A673 (cell line): ENCODE measurements around the gene UTS2R. TPM values are rescaled to one million over a fixed set of nuclear protein-coding genes. Genes with fewer than 3 reads are reported as not detected.

Experiments used
- BruUV-seq: library from RNA; stranded (reverse); fragments of 400-500 nt; replicated peaks from 2 replicates; lab custom pipeline; 2021; lab: Mats Ljungman, UMichigan
- CTCF ChIA-PET: fragments of 300-600 bp; sonication (Branson Sonifier 250); formaldehyde crosslinking; loops from one replicate; lab custom pipeline; 2022; ENCODE audit warnings: antibody characterized with exemption; lab: Charles Lee
- POLR2A ChIA-PET: fragments of 300-600 bp; sonication (Branson Sonifier 250); formaldehyde crosslinking; loops from one replicate; lab custom pipeline; 2022; ENCODE audit warnings: antibody characterized with exemption; ENCODE audit not compliant: low non-redundant PET; lab: Charles Lee
- DNase-seq: peaks from one replicate; pipeline ENCODE4 v3.0.0-alpha.2; 2015; ENCODE audit warnings: low spot score
- H3K27ac ChIP-seq: fragments of 200-600 bp; sonication (generic); 2 replicates; pipeline ENCODE4 v1.5.1; 2016; ENCODE audit warnings: mixed run types, low read depth, mild to moderate bottlenecking, mixed read lengths, antibody characterized with exemption, low read length; ENCODE audit not compliant: poor library complexity, severe bottlenecking
- H3K27me3 ChIP-seq: fragments of 200-600 bp; sonication (generic); replicated peaks from 2 replicates; pipeline ENCODE4 v1.6.1; 2017; ENCODE audit warnings: mixed run types, low read depth, mild to moderate bottlenecking, mixed read lengths, antibody characterized with exemption, low read length; ENCODE audit not compliant: insufficient read depth, poor library complexity
- H3K36me3 ChIP-seq: fragments of 200-600 bp; sonication (generic); 2 replicates; pipeline ENCODE4 v1.6.1; 2016; ENCODE audit warnings: mixed run types, mild to moderate bottlenecking, mixed read lengths, antibody characterized with exemption, low read length; ENCODE audit not compliant: insufficient read depth, poor library complexity, severe bottlenecking
- H3K4me1 ChIP-seq: fragments of 200-600 bp; sonication (generic); 2 replicates; pipeline ENCODE4 v1.6.1; 2017; ENCODE audit warnings: mixed run types, mild to moderate bottlenecking, mixed read lengths, antibody characterized with exemption, low read length; ENCODE audit not compliant: insufficient read depth, poor library complexity, severe bottlenecking
- H3K4me3 ChIP-seq: fragments of 200-600 bp; sonication (generic); 2 replicates; pipeline ENCODE4 v1.5.1; 2016; ENCODE audit warnings: low read depth, mixed run types, mild to moderate bottlenecking, mixed read lengths, low read length; ENCODE audit not compliant: poor library complexity, severe bottlenecking
- H3K9me3 ChIP-seq: fragments of 200-600 bp; sonication (generic); 2 replicates; pipeline ENCODE4 v1.6.1; 2016; ENCODE audit warnings: mixed run types, low read depth, mild to moderate bottlenecking, mixed read lengths, antibody characterized with exemption, low read length; ENCODE audit not compliant: poor library complexity, severe bottlenecking
- EZH2 ChIP-seq: fragments of 200-600 bp; sonication (generic); IDR thresholded peaks from 2 replicates; pipeline ENCODE4 v1.6.1; 2017; ENCODE audit warnings: borderline replicate concordance, low read depth, mild to moderate bottlenecking, mixed read lengths, antibody characterized with exemption, low read length; ENCODE audit not compliant: poor library complexity, severe bottlenecking
- intact Hi-C: fragments of 100-400 bp; cut with micrococcal nuclease; formaldehyde crosslinking; loops from one replicate; pipeline ENCODE4 v1.10.0; 2022; ENCODE audit not compliant: unreplicated experiment
- total RNA-seq: library from RNA; stranded (reverse); gene quantifications from 2 replicates; pipeline ENCODE4 v1.2.3, GENCODE V29; 2021
- TF ChIP-seq, protein P1 (sequence below): fragments of 300-800, 200-600 bp; sonication (generic); conservative IDR thresholded peaks from 2 replicates; pipeline ENCODE4 v1.5.1; 2017; ENCODE audit warnings: low read depth, mild to moderate bottlenecking, antibody characterized with exemption, low read length, moderate library complexity, mixed read lengths

The UTS2R gene
- total RNA-seq, 1 experiment from 2014 or later = 0.58 TPM

- no peaks in the 10 kb centered on the region for H3K27me3 ChIP-seq
- POLR2A ChIA-PET = interaction anchor here (0.5 to 0.6 kb wide), 3 partner anchors 27 to 181 kb away, joined by 3 to 6 read pairs (median 4); no protein-coding TSS in a partner anchor
- TF ChIP-seq, protein P1, sequence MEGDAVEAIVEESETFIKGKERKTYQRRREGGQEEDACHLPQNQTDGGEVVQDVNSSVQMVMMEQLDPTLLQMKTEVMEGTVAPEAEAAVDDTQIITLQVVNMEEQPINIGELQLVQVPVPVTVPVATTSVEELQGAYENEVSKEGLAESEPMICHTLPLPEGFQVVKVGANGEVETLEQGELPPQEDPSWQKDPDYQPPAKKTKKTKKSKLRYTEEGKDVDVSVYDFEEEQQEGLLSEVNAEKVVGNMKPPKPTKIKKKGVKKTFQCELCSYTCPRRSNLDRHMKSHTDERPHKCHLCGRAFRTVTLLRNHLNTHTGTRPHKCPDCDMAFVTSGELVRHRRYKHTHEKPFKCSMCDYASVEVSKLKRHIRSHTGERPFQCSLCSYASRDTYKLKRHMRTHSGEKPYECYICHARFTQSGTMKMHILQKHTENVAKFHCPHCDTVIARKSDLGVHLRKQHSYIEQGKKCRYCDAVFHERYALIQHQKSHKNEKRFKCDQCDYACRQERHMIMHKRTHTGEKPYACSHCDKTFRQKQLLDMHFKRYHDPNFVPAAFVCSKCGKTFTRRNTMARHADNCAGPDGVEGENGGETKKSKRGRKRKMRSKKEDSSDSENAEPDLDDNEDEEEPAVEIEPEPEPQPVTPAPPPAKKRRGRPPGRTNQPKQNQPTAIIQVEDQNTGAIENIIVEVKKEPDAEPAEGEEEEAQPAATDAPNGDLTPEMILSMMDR = no peak
- no peak for TF ChIP-seq EZH2
- H3K9me3 ChIP-seq = no peaks in the 10 kb centered on the region
- no peaks in the 10 kb centered on the region for H3K36me3 ChIP-seq
- no TSS peak for BruUV-seq
- intact Hi-C loops = no loop called here
- peak overlapping the region; percentile 20 for H3K4me3 ChIP-seq
- CTCF ChIA-PET = interaction anchor here (0.7 kb wide), 1 partner anchor 11 kb away, joined by 6 read pairs; no protein-coding TSS in a partner anchor
- peaks cover 47% of the 10 kb centered on the region for H3K4me1 ChIP-seq
- DNase-seq = no peak
- H3K27ac ChIP-seq = no peak overlapping the region
Observed at GRCh38 chr17:82334204-82334621, 37.4 kb upstream of the UTS2R start.

- Histone ChIP-seq H3K27ac (no peak overlapping the region), H3K4me1 (peaks cover 51% of the 10 kb centered on the region), H3K36me3 (no peaks in the 10 kb centered on the region), H3K4me3 (peak overlapping the region; percentile 20), H3K9me3 (no peaks in the 10 kb centered on the region), H3K27me3 (no peaks in the 10 kb centered on the region)
- ChIA-PET POLR2A (interaction anchor here (0.6 kb wide), 1 partner anchor 180 kb away, joined by 6 read pairs; no protein-coding TSS in a partner anchor), CTCF (no interaction called here)
- TF ChIP-seq, protein P1 = no peak
- TF ChIP-seq EZH2 = no peak
- DNase-seq = no peak
- intact Hi-C loops = no loop called here
- no TSS peak for BruUV-seq
Observed at GRCh38 chr17:82334622-82335394, 36.8 kb upstream of the UTS2R start.

- Histone ChIP-seq H3K27me3 (no peaks in the 10 kb centered on the region), H3K9me3 (no peaks in the 10 kb centered on the region), H3K36me3 (no peaks in the 10 kb centered on the region), H3K4me1 (peaks cover 19% of the 10 kb centered on the region), H3K4me3 (peak overlapping the region; percentile 23), H3K27ac (no peak overlapping the region)
- intact Hi-C loops = no loop called here
- no peak for TF ChIP-seq EZH2
- TF ChIP-seq, protein P1 = no peak
- BruUV-seq = no TSS peak
- ChIA-PET POLR2A (no interaction called here), CTCF (no interaction called here)
- DNase-seq = peak; percentile 74
Observed at GRCh38 chr17:82338858-82339633, 32.5 kb upstream of the UTS2R start.
